Gastroesophageal sphincter (tissue), 4 donors: ENCODE data around the gene NELFCD. TPM values are rescaled to one million over a fixed set of nuclear protein-coding genes. Genes with fewer than 3 reads are reported as not detected.

Source experiments
- ATAC-seq: fragments of 150-250 bp; one replicate; pipeline ENCODE4 v1.9.1; 2016; ENCODE audit warnings: mild to moderate bottlenecking, moderate library complexity
- H3K27ac ChIP-seq, 4 donors: fragments of 200-600 bp; sonication (generic) in 3 of 4; 1 replicate in 3 of 4; 2 replicates in 1 of 4; pipeline ENCODE4 v1.5.1; 2016 to 2019
- H3K27me3 ChIP-seq: fragments of 200-600 bp; sonication (generic); one replicate; pipeline ENCODE4 v1.5.1; 2019
- H3K36me3 ChIP-seq, 2 donors: fragments of 200-600 bp; sonication (generic); one replicate each; pipeline ENCODE4 v1.5.1; 2019; ENCODE audit warnings: control low read depth in 1 of 2
- H3K4me1 ChIP-seq, 3 donors: fragments of 200-600 bp; sonication (generic); 1 replicate in 2 of 3; 2 replicates in 1 of 3; pipeline ENCODE4 v1.5.1; 2016 to 2019; ENCODE audit warnings: control low read depth in 2 of 3
- H3K4me3 ChIP-seq, 2 donors: fragments of 200-600 bp; sonication (generic); one replicate each; pipeline ENCODE4 v1.5.1; 2019; ENCODE audit warnings: mild to moderate bottlenecking in 1 of 2, moderate library complexity in 1 of 2
- H3K9me3 ChIP-seq, 3 donors: fragments of 200-600 bp; sonication (generic); one replicate each; pipeline ENCODE4 v1.5.1; 2017 to 2019; ENCODE audit warnings: control low read depth in 2 of 3
- CTCF ChIP-seq, 4 experiments: fragments of 200-600 bp in 2 of 4; fragments of 450-650 bp in 2 of 4; sonication (generic) in 1 of 4; IDR thresholded peaks; one replicate each; pipeline ENCODE4 v1.5.1; 2017 to 2019; ENCODE audit warnings: antibody characterized with exemption in 4 of 4, mild to moderate bottlenecking in 2 of 4, moderate library complexity in 2 of 4
- EP300 ChIP-seq: sonication (generic); formaldehyde crosslinking; IDR thresholded peaks from one replicate; pipeline ENCODE4 v1.6.1; 2017; ENCODE audit warnings: antibody characterized with exemption, mild to moderate bottlenecking
- POLR2A ChIP-seq, 2 donors: fragments of 450-650 bp; IDR thresholded peaks; one replicate each; pipeline ENCODE4 v1.6.1; 2017; ENCODE audit warnings: antibody characterized with exemption in 2 of 2, mild to moderate bottlenecking in 2 of 2, moderate library complexity in 1 of 2
- POLR2AphosphoS5 ChIP-seq: sonication (generic); formaldehyde crosslinking; IDR thresholded peaks from one replicate; pipeline ENCODE4 v1.6.1; 2017; ENCODE audit warnings: antibody characterized with exemption
- WGBS, 2 donors: methylation state at CpG; one replicate each; pipeline ENCODE4 v1.1.5; 2018; ENCODE audit warnings: low coverage in 1 of 2; 5-methylcytosine and 5-hydroxymethylcytosine counted together
- total RNA-seq, 4 donors: library from RNA; depleted of rRNA; stranded (reverse); fragments of >200 nt; gene quantifications; one replicate each; pipeline ENCODE4 v1.1.0, GENCODE V29; 2016

NELFCD gene
- total RNA-seq, 4 donors from 2014 or later = 26.5 to 48.6 (median 36.1) TPM

- no peak overlapping the region for H3K4me3 ChIP-seq
- H3K4me1 ChIP-seq = peaks cover 0 to 8% (median 0%) of the 10 kb centered on the region in 3 donors
- ATAC-seq = no peak
- peaks cover 0 to 100% of the 10 kb centered on the region in 2 donors for H3K36me3 ChIP-seq
- 78 to 79% methylated on average over 7 to 13 of the region's 23 CpGs for WGBS, 2 donors
- H3K27me3 ChIP-seq = no peaks in the 10 kb centered on the region
- H3K9me3 ChIP-seq = no peaks in the 10 kb centered on the region
- no peak overlapping the region for H3K27ac ChIP-seq
- no peak for TF ChIP-seq POLR2AphosphoS5
- TF ChIP-seq POLR2A (IDR thresholded peaks at IDR 0.05) = no peak
- TF ChIP-seq EP300 = no peak
Observed at GRCh38 chr20:58993332-58994248, 12.5 kb downstream of the NELFCD start.

- no peaks in the 10 kb centered on the region for H3K27me3 ChIP-seq
- no peak overlapping the region for H3K4me3 ChIP-seq
- 64 to 81% methylated on average over 13 to 14 of the region's 17 CpGs for WGBS, 2 donors
- H3K4me1 ChIP-seq = peaks cover 0 to 8% (median 0%) of the 10 kb centered on the region in 3 donors
- TF ChIP-seq CTCF (IDR thresholded peaks at IDR 0.05) = no peak
- no peak for TF ChIP-seq POLR2A (IDR thresholded peaks at IDR 0.05)
- TF ChIP-seq POLR2AphosphoS5 = no peak
- no peak for TF ChIP-seq EP300
- peak overlapping the region in 1 of 4 donors; percentile 16 for H3K27ac ChIP-seq
- no peak for ATAC-seq
- peaks cover 0 to 100% of the 10 kb centered on the region in 2 donors for H3K36me3 ChIP-seq
- H3K9me3 ChIP-seq = no peaks in the 10 kb centered on the region
Observed at GRCh38 chr20:58994390-58995159, 13.5 kb downstream of the NELFCD start.

GRCh38 chr20:58995461-58996225 is 14.6 kb downstream of the NELFCD start:
- Histone ChIP-seq H3K27me3 (no peaks in the 10 kb centered on the region), H3K27ac (no peak overlapping the region), H3K9me3 (no peaks in the 10 kb centered on the region), H3K4me3 (no peak overlapping the region), H3K4me1 (peaks cover 0 to 8% (median 0%) of the 10 kb centered on the region in 3 donors), H3K36me3 (peaks cover 0 to 100% of the 10 kb centered on the region in 2 donors)
- TF ChIP-seq POLR2AphosphoS5 (no peak), EP300 (no peak), CTCF (IDR thresholded peaks at IDR 0.05) (no peak), POLR2A (IDR thresholded peaks at IDR 0.05) (no peak)
- ATAC-seq = no peak
- 75 to 89% methylated on average over 4 to 16 of the region's 18 CpGs for WGBS, 2 donors

DNA sequence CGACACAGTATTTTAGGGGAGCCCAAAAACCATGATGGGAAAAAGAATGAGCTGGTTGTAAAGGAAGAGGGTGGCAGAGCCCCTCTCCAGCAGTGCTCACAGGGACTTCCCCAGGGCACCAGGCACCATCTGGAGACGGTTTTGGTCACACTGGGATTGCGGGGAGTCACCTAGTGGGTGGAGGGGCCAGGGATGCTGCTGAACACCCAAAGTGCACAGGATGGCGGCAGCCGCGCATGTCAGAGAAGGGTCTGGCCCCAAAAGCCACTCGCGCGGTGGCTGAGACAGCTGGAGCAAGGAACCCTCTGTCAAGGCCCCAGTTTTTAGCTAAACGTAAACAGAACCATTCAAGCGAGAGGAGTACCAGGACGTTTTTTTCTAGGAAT is 15.2 kb downstream of the NELFCD start:
- H3K36me3 ChIP-seq = peaks cover 0 to 100% of the 10 kb centered on the region in 2 donors
- H3K4me3 ChIP-seq = no peak overlapping the region
- TF ChIP-seq EP300 (no peak), POLR2AphosphoS5 (no peak), CTCF (IDR thresholded peaks at IDR 0.05) (no peak), POLR2A (IDR thresholded peaks at IDR 0.05) (no peak)
- H3K27ac ChIP-seq = no peak overlapping the region
- no peak for ATAC-seq
- peaks cover 0 to 8% (median 0%) of the 10 kb centered on the region in 3 donors for H3K4me1 ChIP-seq
- H3K27me3 ChIP-seq = no peaks in the 10 kb centered on the region
- 80 to 82% methylated on average over 1 to 5 of the region's 12 CpGs for WGBS, 2 donors
- H3K9me3 ChIP-seq = no peaks in the 10 kb centered on the region
